IMR-90 (cell line): ENCODE data around the gene CRISPLD2.

Source experiments
- CEBPB ChIP-seq: IDR thresholded peaks from 2 replicates; pipeline ENCODE4 v1.6.1; 2012; ENCODE audit warnings: low read depth, low read length, improper control_type of control experiment
- MAFK ChIP-seq: IDR thresholded peaks from 2 replicates; pipeline ENCODE4 v1.6.1; 2012; ENCODE audit warnings: low read depth, low read length, improper control_type of control experiment
- POLR2A ChIP-seq: IDR thresholded peaks from 2 replicates; pipeline ENCODE4 v1.6.1; 2012; ENCODE audit warnings: mild to moderate bottlenecking, low read depth, low read length
- RCOR1 ChIP-seq: IDR thresholded peaks from 2 replicates; pipeline ENCODE4 v1.6.1; 2012; ENCODE audit warnings: mild to moderate bottlenecking, low read length, improper control_type of control experiment; ENCODE audit not compliant: insufficient replicate concordance
- SMC3 ChIP-seq: fragments of 150-350 bp; IDR thresholded peaks from 2 replicates; pipeline ENCODE4 v1.6.1; 2016; ENCODE audit warnings: low read depth, mild to moderate bottlenecking, antibody characterized with exemption, low read length, moderate library complexity
- USF2 ChIP-seq: fragments of 150-350 bp; IDR thresholded peaks from 2 replicates; pipeline ENCODE4 v1.6.1; 2017; ENCODE audit warnings: mild to moderate bottlenecking, antibody characterized with exemption, low read length, low read depth
- TF ChIP-seq, protein P1 (sequence below): conservative IDR thresholded peaks from 2 replicates; pipeline ENCODE4 v1.5.1; 2012; ENCODE audit warnings: mild to moderate bottlenecking, low read depth, low read length, improper control_type of control experiment

GRCh38 chr16:84820305-84820684 lies 510 bp downstream of the CRISPLD2 start:
- TF ChIP-seq CEBPB: no peak
- no peak for TF ChIP-seq SMC3
- TF ChIP-seq, protein P1, sequence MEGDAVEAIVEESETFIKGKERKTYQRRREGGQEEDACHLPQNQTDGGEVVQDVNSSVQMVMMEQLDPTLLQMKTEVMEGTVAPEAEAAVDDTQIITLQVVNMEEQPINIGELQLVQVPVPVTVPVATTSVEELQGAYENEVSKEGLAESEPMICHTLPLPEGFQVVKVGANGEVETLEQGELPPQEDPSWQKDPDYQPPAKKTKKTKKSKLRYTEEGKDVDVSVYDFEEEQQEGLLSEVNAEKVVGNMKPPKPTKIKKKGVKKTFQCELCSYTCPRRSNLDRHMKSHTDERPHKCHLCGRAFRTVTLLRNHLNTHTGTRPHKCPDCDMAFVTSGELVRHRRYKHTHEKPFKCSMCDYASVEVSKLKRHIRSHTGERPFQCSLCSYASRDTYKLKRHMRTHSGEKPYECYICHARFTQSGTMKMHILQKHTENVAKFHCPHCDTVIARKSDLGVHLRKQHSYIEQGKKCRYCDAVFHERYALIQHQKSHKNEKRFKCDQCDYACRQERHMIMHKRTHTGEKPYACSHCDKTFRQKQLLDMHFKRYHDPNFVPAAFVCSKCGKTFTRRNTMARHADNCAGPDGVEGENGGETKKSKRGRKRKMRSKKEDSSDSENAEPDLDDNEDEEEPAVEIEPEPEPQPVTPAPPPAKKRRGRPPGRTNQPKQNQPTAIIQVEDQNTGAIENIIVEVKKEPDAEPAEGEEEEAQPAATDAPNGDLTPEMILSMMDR: no peak
- no peak for TF ChIP-seq USF2
- no peak for TF ChIP-seq POLR2A
- no peak for TF ChIP-seq RCOR1
- TF ChIP-seq MAFK: no peak
